Measurements from ENCODE around the gene RHOH. TPM values are rescaled to one million over a fixed set of nuclear protein-coding genes. Genes with fewer than 3 reads are reported as not detected.

Gene RHOH
- total and polyA plus RNA-seq, 9 of the 15 experiments (the other 6 are each of a cell fraction or from before 2014, with no cell fraction given): 14.3 to 37.7 (median 23.2) TPM

GRCh38 chr4:40199179-40199670 is 2.4 kb downstream of the RHOH start (continued):
- TF ChIP-seq ZBTB43 (CRISPR knock-in tag; IDR thresholded peaks at IDR 0.05): no peak
- 0 out of 2 replicates have a peak, but pooled peaks have one; percentile 11 for TF ChIP-seq ZNF655 (CRISPR knock-in tag; IDR thresholded peaks at IDR 0.05)
- no peak for TF ChIP-seq USF2 (CRISPR knock-in tag; IDR thresholded peaks at IDR 0.05)
- TF ChIP-seq JUNB (CRISPR knock-in tag; conservative IDR thresholded peaks at IDR 0.05): no peak
- no peak for TF ChIP-seq ZBTB2 (IDR thresholded peaks at IDR 0.05)
- 0 out of 4 replicates have a peak, but pooled peaks of 1 of the 2 experiments have one; percentile 14 for TF ChIP-seq SIN3A (IDR thresholded peaks at IDR 0.05; ENCODE audit: borderline replicate concordance in 2 of 2, control insufficient read depth in 1 of 2, low read depth in 2 of 2, low read length in 2 of 2)
- TF ChIP-seq POLR2AphosphoS5 (IDR thresholded peaks at IDR 0.05; ENCODE audit: control insufficient read depth, insufficient read depth, low read depth, low read length): no peak
- no peak for TF ChIP-seq MBD2 (IDR thresholded peaks at IDR 0.05; ENCODE audit: borderline replicate concordance, low read depth)
- TF ChIP-seq GMEB1 (CRISPR knock-in tag; IDR thresholded peaks at IDR 0.05): no peak
- TF ChIP-seq CGGBP1 (CRISPR knock-in tag; IDR thresholded peaks at IDR 0.05): no peak
- TF ChIP-seq EZH2 (IDR thresholded peaks at IDR 0.05; ENCODE audit: borderline replicate concordance, low read depth, low read length): no peak
- no peak for TF ChIP-seq FOXA3 (CRISPR knock-in tag; conservative IDR thresholded peaks at IDR 0.05 in 1 of 2, IDR thresholded peaks at IDR 0.05 in 1 of 2)
- TF ChIP-seq ZNF589 (CRISPR knock-in tag; IDR thresholded peaks at IDR 0.05; ENCODE audit: low read depth): no peak
- no peak for TF ChIP-seq HNRNPUL1 (IDR thresholded peaks at IDR 0.05; ENCODE audit: low read length)
- no peak for TF ChIP-seq THRB (CRISPR knock-in tag; conservative IDR thresholded peaks at IDR 0.05)
- TF ChIP-seq CTBP1 (IDR thresholded peaks at IDR 0.05; ENCODE audit: borderline replicate concordance): peak; percentile 11; the same call in 1 of the 2 replicates
- TF ChIP-seq ZNF445 (CRISPR knock-in tag; IDR thresholded peaks at IDR 0.05; ENCODE audit: low read depth): no peak

Measured in K562 (cell line).